HG02981 (cell line): Measurements from ENCODE around the gene NGEF.

ENCODE experiments used
- ATAC-seq: cut with Tn5 transposase; IDR thresholded peaks from one replicate; pipeline ENCODE4 v1.9.1; 2021; ENCODE audit warnings: mild to moderate bottlenecking, moderate library complexity; ENCODE audit not compliant: unreplicated experiment

NGEF gene

GRCh38 chr2:232974396-232974795 is 38.7 kb downstream of the NGEF start:
- no peak for ATAC-seq

GRCh38 chr2:232973796-232974195 is 39.3 kb downstream of the NGEF start:
- ATAC-seq, result no peak

GRCh38 chr2:232973011-232973735 is 39.9 kb downstream of the NGEF start:
- no peak for ATAC-seq

GRCh38 chr2:232971744-232972143 is 41.3 kb downstream of the NGEF start:
- no peak for ATAC-seq

GRCh38 chr2:232970051-232970450 is 43.0 kb downstream of the NGEF start:
- ATAC-seq, result no peak

- no peak for ATAC-seq
Observed at GRCh38 chr2:232967474-232967873, 45.6 kb downstream of the NGEF start.

GRCh38 chr2:232966122-232966521 is 46.9 kb downstream of the NGEF start:
- no peak for ATAC-seq

GRCh38 chr2:232963913-232964312 is 49.1 kb downstream of the NGEF start:
- no peak for ATAC-seq

GRCh38 chr2:232960862-232961261 is 52.2 kb downstream of the NGEF start:
- no peak for ATAC-seq

- ATAC-seq, result no peak
Observed at GRCh38 chr2:232959139-232959538, 53.9 kb downstream of the NGEF start.

GRCh38 chr2:232957657-232958090 is 55.4 kb downstream of the NGEF start:
- no peak for ATAC-seq

GRCh38 chr2:232955856-232956255 is 57.2 kb downstream of the NGEF start:
- no peak for ATAC-seq

- ATAC-seq, result no peak
Observed at GRCh38 chr2:232954691-232955090, 58.4 kb downstream of the NGEF start.

- ATAC-seq, result no peak
Observed at GRCh38 chr2:232951891-232952290, 61.2 kb downstream of the NGEF start.

GRCh38 chr2:232951181-232951580 is 61.9 kb downstream of the NGEF start:
- no peak for ATAC-seq

- no peak for ATAC-seq
Observed at GRCh38 chr2:232950751-232951150, 62.3 kb downstream of the NGEF start.

- no peak for ATAC-seq
Observed at GRCh38 chr2:232949016-232949415, 64.0 kb downstream of the NGEF start.

- ATAC-seq, result no peak
Observed at GRCh38 chr2:232942831-232943230, 70.2 kb downstream of the NGEF start.

GRCh38 chr2:232941912-232942594 is 71.0 kb downstream of the NGEF start:
- no peak for ATAC-seq

GRCh38 chr2:232941400-232941799 is 71.7 kb downstream of the NGEF start:
- no peak for ATAC-seq

- no peak for ATAC-seq
Observed at GRCh38 chr2:232940724-232941123, 72.3 kb downstream of the NGEF start.

- ATAC-seq, result no peak
Observed at GRCh38 chr2:232937278-232937906, 75.7 kb downstream of the NGEF start.
